IPS-18c (cell line): ENCODE results near the gene LYRM9.
"Not testable (repeated sequence)": the region's sequence is repeated elsewhere in the genome, so short reads cannot be mapped to it uniquely, and the experiment has no call there.

Experiments
- H3K4me3 ChIP-seq: 2 replicates; pipeline ENCODE4 v1.7.0; 2013; ENCODE audit warnings: low read depth, mild to moderate bottlenecking, low read length, moderate library complexity; ENCODE audit not compliant: insufficient read depth
- H3K9me3 ChIP-seq: one replicate; pipeline ENCODE4 v1.6.1; 2013; ENCODE audit warnings: mild to moderate bottlenecking, low read length, moderate library complexity; ENCODE audit not compliant: control insufficient read depth, insufficient read depth

LYRM9 gene

DNA sequence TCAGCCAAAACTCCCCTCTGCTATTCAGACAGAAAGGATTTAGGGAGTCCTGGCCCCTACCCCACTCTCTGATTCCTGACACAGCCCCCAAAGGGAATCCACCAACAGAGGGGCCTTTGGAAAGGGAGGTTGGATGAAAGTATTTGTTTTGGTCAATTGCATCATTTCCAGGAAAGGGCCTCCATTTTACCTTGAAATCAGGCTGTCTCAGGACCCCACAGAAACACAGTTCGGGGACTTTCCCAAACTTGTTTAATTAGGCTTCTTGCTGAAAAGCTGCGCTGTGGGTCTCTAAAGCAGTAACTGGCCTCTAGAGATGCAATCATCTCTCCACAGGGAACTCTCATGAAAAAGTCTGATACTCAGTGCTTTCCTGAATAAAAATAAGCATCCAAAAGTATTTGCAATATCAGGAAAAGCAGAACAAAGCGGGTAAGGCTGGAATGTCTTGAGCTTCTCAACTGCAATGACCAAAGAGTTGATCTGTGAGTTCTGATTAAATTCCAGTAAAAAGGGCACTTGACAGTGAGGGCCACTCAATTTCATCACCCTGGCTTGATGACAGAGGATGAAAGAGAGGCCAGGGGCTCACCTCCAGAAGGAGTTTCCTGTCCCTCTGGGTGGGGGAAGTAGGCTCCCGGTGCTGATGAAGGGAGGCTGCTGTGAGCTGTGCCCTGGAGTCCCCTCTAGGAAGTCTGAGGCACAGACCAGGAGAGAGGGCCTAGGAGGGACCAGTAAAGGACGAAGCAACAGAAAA is 36.3 kb downstream of the LYRM9 start:
- H3K9me3 ChIP-seq, result no peaks in the 10 kb centered on the region

GRCh38 chr17:27855454-27855853 is 37.7 kb downstream of the LYRM9 start:
- H3K4me3 ChIP-seq, result no peak overlapping the region
- no peaks in the 10 kb centered on the region for H3K9me3 ChIP-seq

More for the DNA sequence above, 36.3 kb downstream of the LYRM9 start:
- no peak overlapping the region for H3K4me3 ChIP-seq

GRCh38 chr17:27854163-27854562 is 39.0 kb downstream of the LYRM9 start:
- Histone ChIP-seq H3K4me3 (no peak overlapping the region), H3K9me3 (no peaks in the 10 kb centered on the region)

DNA sequence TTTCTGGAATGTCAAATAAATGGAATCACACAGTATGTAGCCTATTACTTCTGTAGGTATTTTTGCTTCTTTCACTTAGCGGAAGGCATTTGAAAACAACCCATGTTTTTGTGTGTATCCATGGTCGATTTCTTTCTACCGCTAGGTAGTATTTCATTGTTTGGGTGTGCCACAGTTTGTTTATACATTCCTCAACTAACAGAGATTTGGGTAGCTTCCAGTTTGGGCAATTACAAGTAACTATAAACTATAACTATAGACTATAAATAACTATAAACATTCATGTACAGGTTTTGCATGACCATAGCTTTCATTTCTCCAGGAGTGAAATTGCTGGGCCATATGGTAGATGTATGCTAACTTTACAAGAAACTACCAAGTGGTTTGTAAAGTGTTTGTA is 40.1 kb downstream of the LYRM9 start:
- H3K4me3 ChIP-seq, result no peak overlapping the region
- no peaks in the 10 kb centered on the region for H3K9me3 ChIP-seq

GRCh38 chr17:27849474-27850185 is 43.5 kb downstream of the LYRM9 start:
- H3K9me3 ChIP-seq, result no peaks in the 10 kb centered on the region
- no peak overlapping the region for H3K4me3 ChIP-seq

- Histone ChIP-seq H3K9me3 (no peaks in the 10 kb centered on the region), H3K4me3 (no peak overlapping the region)
Measured at GRCh38 chr17:27848931-27849330, 44.2 kb downstream of the LYRM9 start.

- H3K4me3 ChIP-seq, H3K9me3 ChIP-seq: not testable (repeated sequence)
Measured at GRCh38 chr17:27846808-27847307, 46.3 kb downstream of the LYRM9 start.

GRCh38 chr17:27846042-27846655 is 47.0 kb downstream of the LYRM9 start:
- no peak overlapping the region for H3K4me3 ChIP-seq
- H3K9me3 ChIP-seq, result no peaks in the 10 kb centered on the region

DNA sequence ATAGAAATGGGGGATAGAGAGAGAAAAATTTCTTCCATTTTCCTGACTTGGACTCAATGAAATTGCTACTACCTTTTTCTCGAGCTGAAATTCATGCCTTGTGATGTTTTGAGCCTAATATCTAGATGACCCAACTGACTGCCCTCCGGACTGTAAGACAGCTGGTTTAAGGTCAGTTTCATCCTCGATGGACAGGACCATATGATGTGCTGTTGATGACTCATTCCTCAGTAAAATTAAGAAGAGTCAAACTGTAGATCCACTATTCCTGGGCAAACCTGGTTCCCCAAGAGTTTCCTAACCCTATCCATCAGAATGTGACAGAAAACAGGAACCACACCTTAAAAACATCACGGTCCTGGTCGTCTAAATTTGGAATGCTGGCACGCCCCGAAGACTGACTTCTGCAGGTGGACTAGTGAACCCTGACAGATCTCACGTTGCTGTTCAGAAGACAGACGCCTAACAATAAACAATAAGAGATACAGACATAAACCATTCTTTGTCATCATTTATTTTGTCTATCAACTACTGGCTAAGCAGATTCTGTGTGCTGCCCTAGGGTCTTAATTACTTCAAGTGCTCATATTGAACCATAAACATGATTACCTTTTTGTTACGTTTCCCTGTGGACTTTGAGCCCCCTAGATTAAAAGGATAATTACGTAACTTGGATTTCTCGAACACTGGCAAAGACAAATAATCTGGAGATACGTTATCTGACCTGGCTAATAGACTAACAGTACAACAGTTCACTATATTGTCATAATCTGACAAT is 47.7 kb downstream of the LYRM9 start:
- H3K4me3 ChIP-seq, result no peak overlapping the region
- no peaks in the 10 kb centered on the region for H3K9me3 ChIP-seq

DNA sequence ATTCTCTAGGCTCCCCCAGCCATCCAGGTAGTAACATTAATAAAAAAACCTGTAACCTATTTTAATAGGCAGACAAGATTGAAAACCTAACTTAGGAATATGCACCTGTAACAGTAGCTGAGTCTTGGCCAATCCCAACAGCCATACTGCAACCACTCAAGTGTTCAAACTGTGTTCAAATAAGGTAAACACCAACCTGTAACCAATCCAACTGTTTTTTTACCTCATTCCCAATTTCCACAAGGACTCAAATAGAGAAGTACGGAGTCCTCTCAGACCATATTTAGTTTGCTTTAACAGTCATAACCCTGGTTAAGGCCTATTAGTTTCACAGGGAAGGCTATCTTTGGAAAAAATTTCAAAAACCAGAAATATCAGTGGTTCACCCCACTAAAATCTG is 52.5 kb downstream of the LYRM9 start:
- H3K4me3 ChIP-seq, result no peak overlapping the region
- H3K9me3 ChIP-seq, result no peaks in the 10 kb centered on the region

- not testable (repeated sequence) for H3K4me3 ChIP-seq, H3K9me3 ChIP-seq
Measured at GRCh38 chr17:27840406-27840678, 52.8 kb downstream of the LYRM9 start.

DNA sequence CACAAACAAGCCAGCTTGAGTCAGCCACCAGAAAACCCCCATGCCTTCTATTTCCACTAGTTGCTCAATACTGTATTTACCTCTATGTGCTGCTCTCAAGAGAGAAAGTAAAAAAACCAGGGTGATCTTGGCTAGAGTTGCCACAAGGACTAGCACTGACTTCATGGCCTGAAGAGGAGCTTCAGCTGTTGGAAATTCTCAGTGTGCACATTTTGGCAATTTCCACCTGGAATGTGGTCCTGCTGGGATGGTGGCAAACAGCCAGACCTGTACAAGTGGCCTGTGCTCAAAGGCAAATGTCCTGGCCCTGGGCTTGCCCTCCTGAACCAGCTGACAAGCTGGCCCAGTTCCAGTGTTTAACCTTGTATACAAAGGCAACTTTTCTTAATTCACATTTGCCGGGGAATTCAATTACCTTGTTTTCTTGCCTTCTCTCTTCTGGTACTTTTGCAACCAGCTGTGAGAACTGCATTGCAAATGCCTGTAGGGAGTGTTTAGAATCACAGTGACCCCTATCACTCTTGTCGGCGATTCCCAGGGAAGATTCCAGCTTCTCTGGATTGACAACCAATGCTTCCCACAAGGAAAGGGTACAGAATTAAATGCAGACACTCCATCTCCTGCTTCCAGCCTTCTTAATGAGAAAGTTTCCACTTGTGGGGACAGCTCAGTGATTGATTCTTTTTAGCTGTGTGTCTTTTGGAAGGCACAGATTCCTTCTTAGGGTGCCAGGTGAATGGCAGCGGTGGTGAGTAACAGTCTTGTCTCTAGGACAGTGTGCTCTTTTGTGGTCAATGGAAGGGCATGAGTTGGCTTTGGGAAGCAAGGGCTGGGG is 53.4 kb downstream of the LYRM9 start:
- H3K9me3 ChIP-seq, H3K4me3 ChIP-seq: not testable (repeated sequence)

GRCh38 chr17:27838607-27839006 is 54.6 kb downstream of the LYRM9 start:
- not testable (repeated sequence) for H3K4me3 ChIP-seq, H3K9me3 ChIP-seq

DNA sequence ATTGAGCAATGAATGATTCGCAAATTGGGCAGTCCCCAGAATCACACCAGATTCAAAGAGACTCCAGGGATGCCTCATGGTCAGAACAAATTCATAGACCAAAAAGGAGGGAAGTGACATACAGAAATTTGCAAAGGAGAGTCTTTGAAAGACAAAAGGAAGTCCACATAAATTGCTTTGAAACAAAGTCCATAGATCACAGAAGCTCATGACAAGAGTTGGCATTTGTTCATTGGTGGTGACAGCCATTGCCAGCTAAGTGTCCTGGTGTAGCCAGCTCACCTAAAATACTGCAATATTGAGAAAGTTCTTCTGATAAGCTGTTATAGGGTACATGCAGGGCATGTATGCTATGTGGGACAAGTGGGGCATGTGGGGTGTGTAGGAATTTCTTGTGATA is 55.4 kb downstream of the LYRM9 start:
- H3K9me3 ChIP-seq, H3K4me3 ChIP-seq: not testable (repeated sequence)

DNA sequence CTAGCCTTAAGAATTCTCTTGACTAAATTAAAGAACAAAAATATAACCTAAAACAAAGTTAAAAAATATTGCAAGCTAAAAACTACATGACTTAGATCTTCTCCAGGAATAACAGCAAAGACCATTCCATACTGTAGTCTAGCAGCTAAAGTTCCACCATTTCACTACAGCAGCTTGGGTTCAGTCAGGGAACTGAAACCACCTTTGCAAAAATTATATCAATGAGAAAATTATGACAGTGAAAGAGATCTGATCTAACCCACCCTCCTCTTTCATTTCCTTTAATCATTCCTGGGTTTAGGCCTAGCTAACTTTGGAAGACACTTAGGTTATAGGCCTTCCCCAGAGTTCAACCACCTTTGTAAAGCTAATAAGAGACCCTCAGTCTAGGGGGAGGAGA is 56.5 kb downstream of the LYRM9 start:
- no peak overlapping the region for H3K4me3 ChIP-seq
- no peaks in the 10 kb centered on the region for H3K9me3 ChIP-seq

DNA sequence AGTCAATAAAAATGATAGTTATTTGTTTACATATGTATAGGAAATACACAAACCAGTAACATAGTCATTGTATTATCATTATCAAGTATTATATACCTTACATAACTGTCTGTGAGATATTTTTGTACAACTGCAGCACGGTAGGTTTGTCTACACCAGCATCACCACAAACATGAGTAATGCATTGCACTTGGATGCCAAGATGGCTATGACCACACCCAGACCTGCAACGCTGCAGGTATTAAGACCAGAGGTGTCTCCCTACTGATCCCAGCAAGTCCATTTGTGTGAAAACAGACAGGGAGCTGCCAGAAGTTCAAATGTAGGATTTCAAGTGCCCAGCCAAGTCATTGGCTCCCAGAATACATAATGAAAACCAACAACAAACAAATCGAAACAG is 58.6 kb downstream of the LYRM9 start:
- Histone ChIP-seq H3K4me3 (no peak overlapping the region), H3K9me3 (no peaks in the 10 kb centered on the region)

- H3K9me3 ChIP-seq, result no peaks in the 10 kb centered on the region
- no peak overlapping the region for H3K4me3 ChIP-seq
Measured at GRCh38 chr17:27832831-27833230, 60.3 kb downstream of the LYRM9 start.
